OCI-M1 (cell line): ENCODE measurements around the gene ARL3.
"Not testable (repeated sequence)": the region's sequence is repeated elsewhere in the genome, so short reads cannot be mapped to it uniquely, and the experiment has no call there.

Experiments
- DNase-seq: peaks from one replicate; lab custom pipeline; 2025; lab: John Stamatoyannopoulos, UW

Gene ARL3

DNA sequence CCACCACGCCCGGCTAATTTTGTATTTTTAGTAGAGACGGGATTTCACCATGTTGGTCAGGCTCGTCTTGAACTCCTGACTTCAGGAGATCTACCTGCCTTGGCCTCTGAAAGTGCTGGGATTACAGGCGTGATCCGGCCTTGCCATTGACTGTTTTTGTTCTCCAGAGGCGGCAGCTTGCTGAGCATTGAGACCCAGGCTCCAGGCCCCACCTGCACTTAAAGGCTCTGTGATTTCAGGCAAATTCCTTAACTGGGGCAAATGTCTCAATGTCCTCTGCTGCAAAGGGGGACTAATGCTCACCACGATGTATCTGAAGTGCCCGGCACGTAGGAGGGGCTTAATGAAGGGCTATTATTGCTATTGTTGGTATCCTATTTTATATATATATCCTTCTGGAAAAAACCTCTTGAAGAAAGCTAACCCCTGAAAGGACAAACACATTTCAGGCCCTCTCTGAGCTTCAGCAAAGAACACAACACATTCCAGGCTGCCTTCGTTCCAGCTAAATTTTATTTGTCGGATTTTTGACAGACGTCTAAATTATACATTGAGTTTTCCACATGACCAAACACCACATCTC is 40.9 kb downstream of the ARL3 start:
- DNase-seq, result no peak

DNA sequence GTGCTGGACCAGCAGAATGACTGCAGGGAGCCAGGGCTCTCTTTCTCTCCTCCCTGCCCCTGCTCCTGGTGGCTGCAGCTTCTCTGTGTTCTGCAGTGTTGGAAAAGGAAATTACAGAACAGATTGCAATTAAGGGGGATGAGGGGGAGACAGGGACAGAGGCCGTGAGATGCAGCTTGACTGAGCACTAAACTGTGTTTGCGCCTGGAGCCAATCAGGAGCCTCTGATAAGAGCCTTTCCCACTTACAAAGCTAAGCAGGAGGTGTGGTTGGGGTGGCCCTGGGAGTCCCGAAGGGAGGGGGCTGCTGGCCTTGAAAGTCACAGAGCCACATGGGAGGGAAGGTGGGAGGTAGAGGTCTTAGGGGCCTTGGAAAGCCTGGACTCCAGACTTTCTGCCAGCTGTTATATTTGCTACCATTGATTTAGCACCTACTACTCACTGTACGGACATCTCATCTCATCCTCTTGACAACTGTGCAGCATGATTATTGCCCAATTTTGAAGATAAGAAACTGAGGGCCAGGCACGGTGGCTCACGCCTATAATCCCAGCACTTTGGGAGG is 43.2 kb downstream of the ARL3 start:
- peak; percentile 83 for DNase-seq

DNA sequence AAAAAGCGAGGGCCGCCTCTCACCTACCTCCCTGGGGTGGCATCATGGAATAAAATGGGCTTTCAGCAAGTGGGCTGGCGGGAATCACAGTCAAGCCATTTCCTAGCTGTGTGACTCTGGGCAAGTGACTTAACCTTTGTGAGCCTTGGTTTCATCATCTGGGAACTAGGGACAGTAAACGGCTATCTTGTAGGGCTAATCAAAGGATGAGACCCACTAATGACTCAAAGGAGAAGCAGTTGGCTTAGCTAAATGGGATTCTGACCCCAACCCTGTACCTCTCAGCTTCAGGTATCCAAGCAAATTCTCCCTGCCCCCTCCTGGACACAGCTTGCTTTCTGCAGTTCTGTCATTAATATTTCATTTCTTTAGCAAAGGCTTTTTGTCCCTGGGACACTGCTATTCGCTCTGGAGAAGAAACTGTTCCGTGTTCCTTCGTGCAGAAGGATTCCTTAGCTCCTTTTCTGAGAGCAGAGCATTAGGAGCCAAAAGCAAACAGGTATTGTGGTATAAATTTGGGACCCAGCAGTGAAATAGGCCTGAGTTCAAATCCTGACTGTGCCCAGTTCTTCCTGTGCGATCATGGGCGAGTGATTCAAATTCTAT is 44.0 kb downstream of the ARL3 start:
- DNase-seq, result no peak

DNA sequence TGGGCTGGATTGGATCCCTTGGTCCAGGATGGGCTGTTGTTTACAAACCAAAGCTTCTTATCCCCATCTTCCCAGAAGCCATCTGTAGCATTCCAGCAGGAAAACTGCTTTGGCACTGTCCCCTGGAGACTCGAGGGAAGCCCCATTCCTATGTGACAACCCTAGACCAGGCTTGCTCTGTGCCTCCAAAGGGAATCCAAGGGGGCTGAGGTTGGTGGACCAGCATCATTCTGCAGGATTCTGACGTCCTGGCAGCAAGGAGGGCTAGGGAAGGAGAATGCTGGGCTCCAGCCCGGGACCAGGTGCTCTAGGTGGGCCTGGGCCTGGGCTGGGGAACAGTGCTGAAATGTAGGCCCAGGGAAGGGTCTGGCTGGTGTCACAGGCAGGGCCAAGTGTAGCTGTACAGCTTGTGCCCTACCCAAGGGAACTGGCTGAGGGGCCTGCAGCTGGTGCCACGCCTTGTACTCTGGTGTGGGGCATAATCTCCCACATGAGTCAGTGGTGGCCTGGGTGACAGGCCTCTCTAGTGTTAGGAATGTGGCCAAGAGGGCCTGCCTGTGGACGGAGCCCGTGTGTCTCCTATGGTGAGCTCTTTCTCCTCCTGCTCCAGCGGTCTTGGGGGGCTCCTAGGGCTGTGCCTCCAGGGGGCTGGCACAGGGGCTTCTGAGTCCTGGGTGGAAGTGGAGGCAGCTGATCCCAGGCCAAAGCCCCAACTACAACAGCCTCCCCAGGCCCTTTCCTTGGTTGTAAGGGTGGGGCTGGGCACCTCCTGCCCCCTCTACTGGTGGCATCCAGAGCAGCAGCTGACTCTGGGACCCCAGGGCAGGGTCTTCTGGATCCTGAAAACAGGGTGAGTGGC is 44.8 kb downstream of the ARL3 start:
- peak; percentile 41 for DNase-seq

DNA sequence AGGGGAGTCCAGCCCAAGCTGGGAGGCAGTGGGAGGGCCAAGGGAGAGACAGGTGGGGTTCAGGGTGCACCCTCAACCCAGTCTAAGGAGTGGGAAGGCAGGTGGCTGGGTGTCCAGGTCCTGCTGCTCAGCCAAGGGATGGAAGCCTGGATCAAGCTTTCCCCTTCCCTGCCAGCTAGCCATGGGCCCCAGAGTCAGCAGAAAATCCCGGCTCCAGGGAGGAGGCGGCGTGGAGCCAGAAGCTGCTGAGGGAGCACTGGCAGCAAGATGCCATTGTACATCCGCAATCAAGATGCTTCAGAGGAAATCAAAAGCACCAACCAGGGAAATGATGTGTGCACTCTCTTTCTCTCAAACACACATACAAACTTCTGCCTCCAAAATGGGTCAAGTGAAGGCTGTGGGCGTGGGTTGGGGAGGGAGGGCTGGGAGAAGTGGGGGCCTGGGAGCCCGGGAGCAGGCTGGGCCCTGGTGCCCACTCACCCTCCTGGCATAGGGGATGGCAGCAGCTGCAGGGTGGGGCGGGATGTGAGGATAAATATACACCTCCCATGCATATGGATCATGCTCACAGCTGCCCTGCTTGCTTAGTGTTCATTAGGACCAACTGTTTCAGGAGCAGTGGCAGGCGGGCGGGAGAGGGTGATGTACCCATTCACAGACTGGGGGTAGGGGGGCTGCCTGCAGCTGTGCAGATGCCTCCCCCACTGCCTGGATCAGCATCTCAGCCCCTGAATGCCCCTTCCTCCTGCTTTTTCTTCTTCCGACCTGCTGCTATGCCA is 45.7 kb downstream of the ARL3 start:
- no peak for DNase-seq

DNA sequence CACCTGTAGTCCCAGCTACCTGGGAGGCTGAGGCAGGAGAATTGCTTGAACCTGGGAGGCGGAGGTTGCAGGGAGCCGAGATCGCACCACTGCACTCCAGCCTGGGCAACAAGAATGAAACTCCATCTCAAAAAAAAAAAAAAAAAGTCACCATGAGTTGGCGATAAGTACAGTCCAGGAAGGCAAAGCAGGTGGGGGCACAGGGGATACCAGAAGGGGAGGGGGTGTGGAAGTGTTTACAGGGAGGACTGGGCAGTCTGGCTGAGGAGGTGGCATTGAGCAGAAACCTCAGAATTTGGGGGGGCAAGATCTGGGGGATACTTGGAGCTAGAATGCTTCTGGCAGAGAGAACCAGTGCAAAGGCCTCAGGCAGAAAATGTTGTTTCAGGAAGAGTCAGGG is 46.8 kb downstream of the ARL3 start:
- not testable (repeated sequence) for DNase-seq

DNA sequence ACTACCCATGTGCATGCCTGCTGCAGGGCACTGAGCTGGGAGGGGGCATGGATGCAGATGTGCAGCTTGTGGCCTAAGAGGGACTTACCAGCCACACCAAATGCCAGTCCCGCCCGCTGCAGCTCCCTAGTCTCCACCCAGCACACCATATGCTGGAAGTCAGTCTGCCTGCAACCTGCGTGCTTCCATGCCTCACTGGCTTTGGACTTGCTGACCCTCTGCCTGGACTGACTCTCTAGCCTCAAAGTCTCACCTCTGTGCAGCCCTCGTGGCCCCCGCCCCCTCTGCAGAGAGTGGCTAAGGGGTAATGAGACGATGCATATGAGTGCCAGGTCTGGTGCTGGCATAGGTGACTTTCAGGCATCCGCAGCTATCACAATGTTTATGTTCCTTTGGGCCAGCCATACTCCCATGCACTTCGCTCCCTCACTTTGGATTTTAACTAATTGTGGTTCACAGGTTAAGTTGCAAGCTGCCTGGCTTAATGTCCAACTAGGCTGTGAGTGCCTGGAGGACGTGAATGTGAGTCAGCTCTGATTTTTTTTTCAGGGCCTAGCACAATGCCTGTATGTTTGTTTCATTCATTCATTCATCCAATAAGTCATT is 48.2 kb downstream of the ARL3 start:
- DNase-seq, result no peak

DNA sequence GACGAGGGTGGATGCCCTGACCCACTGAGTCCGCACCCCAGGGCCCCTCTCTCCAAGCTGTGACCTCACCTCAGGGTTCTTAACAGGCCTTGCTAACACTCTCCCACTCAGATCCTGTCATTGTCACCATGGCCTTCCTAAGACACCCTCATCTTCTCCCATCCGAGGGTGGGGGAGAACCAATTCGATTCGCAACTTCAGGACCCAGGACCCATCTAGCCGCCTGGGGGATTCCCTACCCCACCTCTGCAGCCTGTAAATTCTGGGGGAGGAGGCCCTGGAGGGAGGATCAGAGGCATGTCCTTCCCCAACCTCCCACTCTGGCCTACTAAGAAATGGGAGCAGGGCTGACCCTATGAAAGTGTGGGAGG is 52.6 kb downstream of the ARL3 start:
- DNase-seq, result no peak

DNA sequence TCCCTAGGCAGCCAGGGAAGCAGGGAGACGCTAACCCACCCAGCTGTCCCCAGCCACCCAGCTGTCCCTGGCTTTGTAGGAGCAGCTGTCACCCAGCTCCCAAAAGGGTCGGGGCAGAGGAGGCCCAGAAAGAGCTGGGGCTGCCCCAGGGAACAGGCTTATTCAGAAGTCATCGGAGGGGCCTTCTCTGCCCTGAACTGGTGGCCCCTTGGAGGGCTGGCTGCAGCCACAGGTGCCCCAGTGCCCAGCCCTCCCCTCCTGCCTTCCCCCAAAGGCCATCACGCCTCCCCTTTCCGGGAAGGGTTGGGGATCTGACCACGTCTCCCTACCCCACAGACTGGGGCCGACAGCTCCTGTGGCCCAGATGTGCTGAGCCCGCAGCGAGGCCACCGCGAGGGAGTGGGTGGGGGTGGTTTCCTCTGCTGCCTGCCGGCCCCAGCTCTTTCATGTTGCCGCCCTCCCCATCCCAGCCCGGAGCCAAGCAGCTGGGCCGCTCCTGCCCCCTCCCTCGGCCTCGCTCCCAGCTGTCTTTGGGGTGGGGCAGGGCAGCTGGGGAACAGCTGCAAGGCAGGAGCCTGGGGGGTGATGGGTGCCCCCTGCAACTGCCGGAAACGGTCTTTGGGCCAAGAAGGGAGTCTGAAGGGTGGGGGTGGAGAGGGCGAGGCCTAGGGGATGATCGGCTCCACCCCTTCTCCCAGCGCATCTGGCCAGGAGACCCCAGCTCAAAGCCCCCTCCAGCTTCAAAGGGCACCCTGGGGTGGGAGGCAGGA is 53.1 kb downstream of the ARL3 start:
- DNase-seq, result no peak

DNA sequence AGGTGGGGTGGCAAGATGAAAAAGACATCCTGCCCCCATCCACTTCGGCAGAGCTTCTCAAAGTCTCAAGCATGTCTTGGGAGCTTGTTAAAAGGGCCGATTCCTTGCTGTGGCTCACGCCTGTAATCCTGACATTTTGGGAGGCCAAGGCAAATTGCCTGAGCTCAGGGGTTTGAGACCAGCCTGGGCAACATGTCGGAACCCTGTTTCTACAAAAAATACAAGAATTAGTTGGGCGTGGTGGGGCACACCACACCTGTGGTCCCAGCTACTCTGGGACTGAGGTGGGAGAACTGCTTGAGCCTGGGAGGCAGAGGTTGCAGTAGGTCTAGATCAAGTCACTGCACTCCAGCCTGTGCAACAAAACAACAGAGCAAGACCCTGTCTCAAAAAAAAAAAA is 55.4 kb downstream of the ARL3 start:
- DNase-seq, result no peak

DNA sequence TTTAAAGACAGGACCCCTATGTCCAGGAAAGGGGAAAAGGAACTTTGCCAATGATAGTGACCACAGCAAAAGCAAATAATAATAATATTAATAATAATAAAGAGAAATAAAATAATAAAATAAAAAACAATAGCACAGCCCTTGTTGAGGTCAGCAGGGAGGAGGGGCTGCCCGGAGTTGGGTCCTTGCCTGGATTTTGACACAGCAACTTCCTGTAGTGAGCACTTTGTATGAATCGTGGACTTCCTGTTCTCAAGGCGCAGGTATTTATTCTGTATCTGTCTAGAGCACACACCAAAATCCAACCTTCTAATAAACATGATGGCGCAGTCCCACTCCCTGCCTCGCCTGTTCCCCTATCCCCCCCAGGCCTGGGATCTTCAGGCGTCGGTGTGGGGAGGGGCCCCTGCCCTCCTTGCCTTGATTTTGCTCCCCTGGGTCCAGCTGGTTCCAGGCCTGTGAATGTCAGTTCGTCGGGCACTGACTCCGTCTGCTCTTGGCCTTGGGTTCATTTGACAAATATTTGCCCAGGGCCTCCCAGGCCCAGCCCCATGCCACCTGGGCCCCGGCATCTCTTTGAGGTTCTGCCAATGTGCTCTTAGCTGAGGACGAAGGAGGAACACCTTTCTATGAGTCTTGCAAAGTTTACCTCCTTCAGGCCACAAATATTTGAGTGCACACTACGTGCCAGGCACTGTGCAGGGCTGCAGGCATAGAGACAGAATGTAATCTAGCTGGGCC is 56.0 kb downstream of the ARL3 start:
- DNase-seq, result no peak

DNA sequence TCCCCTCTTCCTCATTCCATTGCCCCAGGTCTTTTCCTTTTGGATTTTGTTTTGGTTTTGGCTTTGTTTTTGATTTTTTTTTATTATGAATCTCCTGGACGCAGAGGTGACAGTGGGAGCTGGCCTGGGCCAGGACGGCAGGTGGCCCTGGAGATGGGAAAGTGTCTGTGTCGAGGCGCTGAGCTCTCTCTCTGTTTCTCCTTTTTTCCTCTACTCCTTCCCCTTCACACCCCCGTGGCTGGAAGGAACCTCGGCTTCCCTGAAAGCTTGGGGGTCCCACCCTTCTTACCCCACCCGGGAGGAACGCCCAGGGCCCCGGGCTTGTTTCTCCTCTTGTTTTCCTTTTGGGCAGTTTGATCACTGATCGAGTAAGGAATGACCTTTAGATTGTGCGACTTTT is 56.7 kb downstream of the ARL3 start:
- no peak for DNase-seq

DNA sequence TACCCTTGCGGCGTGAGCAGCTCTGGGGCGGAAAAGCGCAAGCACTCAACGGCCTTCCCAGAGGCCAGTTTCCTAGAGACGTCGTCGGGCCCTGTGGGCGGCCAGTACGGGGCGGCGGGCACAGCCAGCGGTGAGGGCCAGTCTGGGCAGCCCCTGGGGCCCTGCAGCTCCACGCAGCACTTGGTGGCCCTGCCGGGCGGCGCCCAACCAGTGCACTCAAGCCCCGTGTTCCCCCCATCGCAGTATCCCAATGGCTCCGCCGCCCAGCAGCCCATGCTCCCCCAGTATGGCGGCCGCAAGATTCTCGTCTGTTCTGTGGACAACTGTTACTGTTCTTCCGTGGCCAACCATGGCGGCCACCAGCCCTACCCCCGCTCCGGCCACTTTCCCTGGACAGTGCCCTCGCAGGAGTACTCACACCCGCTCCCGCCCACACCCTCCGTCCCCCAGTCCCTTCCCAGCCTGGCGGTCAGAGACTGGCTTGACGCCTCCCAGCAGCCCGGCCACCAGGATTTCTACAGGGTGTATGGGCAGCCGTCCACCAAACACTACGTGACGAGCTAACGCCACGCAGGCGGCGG is 57.3 kb downstream of the ARL3 start:
- no peak for DNase-seq

DNA sequence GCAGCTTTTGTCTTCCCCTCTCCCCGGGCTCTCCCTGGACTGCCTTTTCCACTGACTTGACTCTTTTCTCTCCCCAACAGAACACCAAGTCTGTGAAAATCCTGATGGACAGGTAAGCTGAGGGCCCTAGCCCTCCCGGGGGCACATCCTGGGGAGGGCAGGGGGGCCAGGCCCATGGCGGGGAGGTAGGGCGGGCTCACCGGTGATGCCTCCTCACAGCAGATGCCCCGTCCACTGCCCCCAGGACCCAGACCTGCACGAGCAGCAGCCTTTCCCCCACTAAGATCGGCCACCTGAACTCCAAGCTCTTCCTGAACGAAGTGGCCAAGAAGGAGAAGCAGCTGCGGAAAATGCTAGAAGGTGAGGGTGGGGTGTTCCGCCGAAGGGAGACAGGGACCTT is 58.2 kb downstream of the ARL3 start:
- DNase-seq, result no peak

DNA sequence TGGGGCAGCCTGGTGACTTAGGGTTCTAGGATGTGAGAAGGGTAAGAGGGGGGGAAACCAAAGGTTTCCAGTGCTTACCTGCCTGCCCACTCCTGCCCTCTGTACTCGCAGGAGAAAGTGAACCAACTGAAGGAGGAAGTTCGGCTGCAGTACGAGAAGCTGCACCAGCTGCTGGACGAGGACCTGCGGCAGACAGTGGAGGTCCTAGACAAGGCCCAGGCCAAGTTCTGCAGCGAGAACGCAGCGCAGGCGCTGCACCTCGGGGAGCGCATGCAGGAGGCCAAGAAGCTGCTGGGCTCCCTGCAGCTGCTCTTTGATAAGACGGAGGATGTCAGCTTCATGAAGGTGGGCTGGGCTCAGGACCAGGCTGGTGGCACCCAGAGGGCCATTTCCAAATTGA is 59.2 kb downstream of the ARL3 start:
- no peak for DNase-seq

DNA sequence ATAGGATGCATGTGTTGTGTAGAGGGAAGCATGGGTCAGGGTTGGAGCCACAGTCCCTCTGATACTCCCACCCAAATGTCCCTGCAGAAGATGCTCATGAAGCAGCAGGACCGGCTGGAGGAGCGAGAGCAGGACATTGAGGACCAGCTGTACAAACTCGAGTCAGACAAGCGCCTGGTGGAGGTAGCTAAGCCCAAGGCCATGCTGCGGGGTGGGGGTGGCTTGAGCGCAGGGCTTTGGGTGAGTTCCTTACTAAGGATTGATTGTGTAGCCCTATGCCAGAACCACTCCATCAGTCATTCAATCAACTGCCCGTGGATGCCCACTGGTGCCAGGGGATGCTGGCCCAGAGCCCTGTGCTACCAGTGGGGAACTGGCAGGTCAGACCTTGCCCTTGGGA is 59.6 kb downstream of the ARL3 start:
- DNase-seq, result no peak

DNA sequence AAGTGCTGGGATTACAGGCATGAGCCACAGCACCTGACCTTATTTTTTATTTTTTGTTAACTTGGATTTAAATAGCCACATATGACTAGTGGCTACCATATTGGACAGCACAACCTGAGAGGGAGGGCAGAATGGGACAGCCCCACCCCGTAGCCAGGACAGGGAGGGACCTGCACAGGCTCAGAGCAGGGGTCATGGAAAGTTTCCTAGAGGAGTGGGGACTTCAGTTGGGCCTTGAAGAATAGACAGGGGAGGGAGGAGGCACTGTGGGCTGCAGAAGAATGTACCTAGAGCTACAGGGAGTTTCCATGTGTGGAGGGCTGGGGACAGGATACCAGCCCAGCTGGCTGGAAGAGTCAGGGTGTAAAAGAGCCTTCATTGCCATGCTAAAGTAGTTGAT is 61.1 kb downstream of the ARL3 start:
- DNase-seq, result no peak

DNA sequence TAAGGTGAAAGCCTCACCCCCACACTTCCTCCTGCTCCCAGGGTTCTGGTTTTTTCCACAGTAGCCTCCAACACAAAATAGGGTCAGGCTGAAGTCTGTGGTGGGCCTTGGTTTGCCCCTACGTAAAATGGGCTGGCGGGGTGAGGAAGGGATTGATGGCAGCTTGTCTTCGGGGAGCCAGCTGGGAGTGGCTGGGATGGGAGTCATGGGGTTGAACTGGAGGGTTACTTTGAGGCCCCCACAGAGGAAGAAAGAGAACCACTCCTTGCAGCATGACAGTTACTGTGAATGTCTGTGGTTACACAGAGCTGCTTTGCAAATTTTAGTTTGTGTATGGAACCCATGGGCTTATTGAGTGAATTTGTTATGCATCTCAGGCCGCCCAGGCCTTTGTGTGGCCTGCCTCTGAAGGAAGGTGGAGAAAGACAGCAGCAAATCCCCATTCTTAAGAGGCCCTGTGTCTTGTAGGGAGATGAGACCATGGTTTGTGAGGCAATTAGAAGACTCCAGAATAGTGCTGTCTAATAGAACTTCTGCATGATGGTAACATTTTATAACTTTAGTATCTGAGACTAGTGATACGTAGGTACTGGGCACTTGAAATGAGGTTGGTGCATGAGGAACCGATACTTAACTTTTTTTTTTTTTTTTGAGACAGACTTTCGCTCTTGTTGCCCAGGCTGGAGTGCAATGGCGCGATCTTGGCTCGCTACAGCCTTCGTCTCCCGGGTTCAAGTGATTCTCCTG is 61.9 kb downstream of the ARL3 start:
- no peak for DNase-seq

DNA sequence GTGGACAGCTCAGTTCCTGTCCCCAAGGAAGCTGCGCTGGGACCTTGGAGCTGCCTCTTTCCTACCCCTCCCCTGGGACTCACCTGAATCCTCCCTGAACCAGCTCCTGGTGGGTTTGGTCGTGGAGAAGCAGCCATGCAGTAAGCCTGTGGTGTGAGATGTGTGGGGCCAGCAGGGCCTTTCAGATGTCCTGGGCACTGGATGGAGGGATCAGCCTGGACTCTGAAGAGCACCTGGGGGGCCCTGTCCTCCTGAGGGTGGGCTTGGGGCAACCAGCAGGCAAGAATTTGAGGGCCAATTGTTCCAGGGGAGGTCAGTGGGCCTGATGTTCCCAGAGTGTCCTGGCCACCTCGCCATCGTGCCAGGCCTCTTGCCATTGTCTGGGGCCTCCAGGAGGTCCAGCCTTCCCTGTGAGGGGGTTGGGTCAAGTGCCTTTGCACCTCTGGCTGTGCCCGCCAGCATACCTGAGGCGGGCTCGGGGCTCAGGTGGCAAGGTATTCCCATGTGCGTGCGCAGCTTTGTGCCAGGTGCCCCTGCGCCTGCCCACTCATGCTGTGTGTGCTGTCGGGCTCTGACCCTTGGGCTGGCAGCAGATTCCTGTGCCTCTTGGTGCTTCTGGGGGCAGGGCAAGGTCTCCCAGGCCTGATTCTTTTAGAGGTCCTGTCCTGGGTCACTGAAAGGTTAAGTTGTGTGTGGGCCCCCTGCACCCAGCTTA is 62.6 kb downstream of the ARL3 start:
- no peak for DNase-seq
